ENCODE measurements around the gene SNORC. TPM values are rescaled to one million over a fixed set of nuclear protein-coding genes. Genes with fewer than 3 reads are reported as not detected.
A peak's percentile ranks its signal among the peaks of the same experiment; 100 is the strongest.
"Not testable (repeated sequence)": the region's sequence is repeated elsewhere in the genome, so short reads cannot be mapped to it uniquely, and the experiment has no call there.

Gene SNORC
- total RNA-seq, 4 donors from 2014 or later = 6.9 to 24.0 (median 10.7) TPM

- DNase-seq (ENCODE audit: low spot score in 2 of 2) = no peak
- no peaks in the 10 kb centered on the region for H3K4me1 ChIP-seq
- H3K4me3 ChIP-seq = no peak overlapping the region
- no peaks in the 10 kb centered on the region for H3K27me3 ChIP-seq
- H3K27ac ChIP-seq = no peak overlapping the region
- TF ChIP-seq CTCF (IDR thresholded peaks at IDR 0.05) (no peak), EP300 (IDR thresholded peaks at IDR 0.05) (no peak), POLR2A (IDR thresholded peaks at IDR 0.05) (no peak)
- H3K9me3 ChIP-seq = no peaks in the 10 kb centered on the region
- peaks cover 0 to 94% (median 40%) of the 10 kb centered on the region in 3 donors for H3K36me3 ChIP-seq
Measured at GRCh38 chr2:232846055-232846454, 24.0 kb upstream of the SNORC start.

GRCh38 chr2:232850039-232850438 lies 20.0 kb upstream of the SNORC start:
- H3K9me3 ChIP-seq = no peaks in the 10 kb centered on the region
- H3K4me1 ChIP-seq = peaks cover 0 to 17% (median 0%) of the 10 kb centered on the region in 4 donors
- peaks cover 0 to 72% (median 37%) of the 10 kb centered on the region in 3 donors for H3K36me3 ChIP-seq
- no peak for TF ChIP-seq EP300 (IDR thresholded peaks at IDR 0.05)
- no peak for TF ChIP-seq CTCF (IDR thresholded peaks at IDR 0.05)
- TF ChIP-seq POLR2A (IDR thresholded peaks at IDR 0.05) = no peak
- no peak overlapping the region for H3K4me3 ChIP-seq
- 72 to 91% methylated on average over 3 of the region's 3 CpGs for WGBS, 2 donors
- H3K27me3 ChIP-seq = no peaks in the 10 kb centered on the region
- H3K27ac ChIP-seq = no peak overlapping the region
- DNase-seq (ENCODE audit: low spot score in 2 of 2) = no peak

- 85 to 90% methylated on average over 11 of the region's 11 CpGs for WGBS, 2 donors
- Histone ChIP-seq H3K36me3 (peaks cover 0 to 72% (median 25%) of the 10 kb centered on the region in 3 donors), H3K4me1 (peaks cover 0 to 26% (median 0%) of the 10 kb centered on the region in 4 donors)
- not testable (repeated sequence) for H3K4me3 ChIP-seq; H3K27me3 ChIP-seq; DNase-seq (ENCODE audit: low spot score in 2 of 2); H3K27ac ChIP-seq; H3K9me3 ChIP-seq
Measured at GRCh38 chr2:232852081-232852480, 18.0 kb upstream of the SNORC start.

- Histone ChIP-seq H3K36me3 (peaks cover 0 to 72% (median 28%) of the 10 kb centered on the region in 3 donors), H3K9me3 (no peaks in the 10 kb centered on the region), H3K4me1 (peaks cover 0 to 26% (median 0%) of the 10 kb centered on the region in 4 donors), H3K4me3 (no peak overlapping the region), H3K27me3 (no peaks in the 10 kb centered on the region), H3K27ac (peak overlapping the region in 1 of 4 donors; percentile 15)
- WGBS, 2 donors = 36 to 47% methylated on average over 2 of the region's 2 CpGs
- no peak for DNase-seq (ENCODE audit: low spot score in 2 of 2)
- no peak for TF ChIP-seq CTCF (IDR thresholded peaks at IDR 0.05)
- no peak for TF ChIP-seq POLR2A (IDR thresholded peaks at IDR 0.05)
- no peak for TF ChIP-seq EP300 (IDR thresholded peaks at IDR 0.05)
Measured at GRCh38 chr2:232852676-232853075, 17.4 kb upstream of the SNORC start.

- TF ChIP-seq EP300 (IDR thresholded peaks at IDR 0.05) (no peak), CTCF (IDR thresholded peaks at IDR 0.05) (no peak), POLR2A (IDR thresholded peaks at IDR 0.05) (no peak)
- peak overlapping the region in 2 of 4 donors; percentile 51 to 65 for H3K27ac ChIP-seq
- no peak overlapping the region for H3K4me3 ChIP-seq
- no peaks in the 10 kb centered on the region for H3K9me3 ChIP-seq
- H3K4me1 ChIP-seq = peaks cover 0 to 26% (median 0%) of the 10 kb centered on the region in 4 donors
- WGBS, 2 donors = 35 to 43% methylated on average over 7 of the region's 7 CpGs
- no peak for DNase-seq (ENCODE audit: low spot score in 2 of 2)
- no peaks in the 10 kb centered on the region for H3K27me3 ChIP-seq
- H3K36me3 ChIP-seq = peaks cover 0 to 72% (median 21%) of the 10 kb centered on the region in 3 donors
Measured at GRCh38 chr2:232854082-232854481, 16.0 kb upstream of the SNORC start.

- Histone ChIP-seq H3K4me1 (peaks cover 0 to 26% (median 0%) of the 10 kb centered on the region in 4 donors), H3K27me3 (no peaks in the 10 kb centered on the region), H3K36me3 (peaks cover 0 to 64% (median 10%) of the 10 kb centered on the region in 3 donors), H3K4me3 (no peak overlapping the region), H3K9me3 (no peaks in the 10 kb centered on the region), H3K27ac (no peak overlapping the region)
- no peak for DNase-seq (ENCODE audit: low spot score in 2 of 2)
- no peak for TF ChIP-seq CTCF (IDR thresholded peaks at IDR 0.05)
- TF ChIP-seq EP300 (IDR thresholded peaks at IDR 0.05) = no peak
- no peak for TF ChIP-seq POLR2A (IDR thresholded peaks at IDR 0.05)
- WGBS, 2 donors = 61 to 66% methylated on average over 4 of the region's 4 CpGs
Measured at GRCh38 chr2:232857158-232857563, 12.9 kb upstream of the SNORC start.

Data from tibial nerve (tissue), 4 donors.